CD4-positive, alpha-beta T cell treated with Interleukin-2 at 100 ng/mL for 4 hours (primary cell): ENCODE data around the gene KREMEN1.
"Not testable (repeated sequence)": the region's sequence is repeated elsewhere in the genome, so short reads cannot be mapped to it uniquely, and the experiment has no call there.

Source experiments
- DNase-seq: peaks from one replicate; pipeline ENCODE4 v3.0.0-alpha.2; 2020; ENCODE audit warnings: low spot score

Gene KREMEN1

GRCh38 chr22:29079218-29079901, 6.5 kb downstream of the KREMEN1 start:
- DNase-seq: no peak

- no peak for DNase-seq
Observed at GRCh38 chr22:29080106-29080975, 7.5 kb downstream of the KREMEN1 start.

GRCh38 chr22:29081517-29082236, 8.8 kb downstream of the KREMEN1 start:
- DNase-seq: no peak

- DNase-seq: no peak
Observed at GRCh38 chr22:29082826-29083545, 10.2 kb downstream of the KREMEN1 start.

GRCh38 chr22:29083576-29083932, 10.7 kb downstream of the KREMEN1 start:
- not testable (repeated sequence) for DNase-seq

- DNase-seq: no peak
Observed at GRCh38 chr22:29083933-29084591, 11.2 kb downstream of the KREMEN1 start.

- DNase-seq: no peak
Observed at GRCh38 chr22:29087012-29087411, 14.2 kb downstream of the KREMEN1 start.

GRCh38 chr22:29088809-29089208, 16.0 kb downstream of the KREMEN1 start:
- no peak for DNase-seq

- no peak for DNase-seq
Observed at GRCh38 chr22:29089507-29089906, 16.7 kb downstream of the KREMEN1 start.

- no peak for DNase-seq
Observed at GRCh38 chr22:29090039-29090438, 17.2 kb downstream of the KREMEN1 start.

GRCh38 chr22:29092243-29092642, 19.4 kb downstream of the KREMEN1 start:
- no peak for DNase-seq

GRCh38 chr22:29093030-29093429, 20.2 kb downstream of the KREMEN1 start:
- DNase-seq: no peak

GRCh38 chr22:29093501-29094300, 20.9 kb downstream of the KREMEN1 start:
- DNase-seq: no peak

GRCh38 chr22:29095459-29095858, 22.6 kb downstream of the KREMEN1 start:
- DNase-seq: no peak

- DNase-seq: no peak
Observed at GRCh38 chr22:29096736-29097669, 24.2 kb downstream of the KREMEN1 start.

- DNase-seq: no peak
Observed at GRCh38 chr22:29098296-29098695, 25.5 kb downstream of the KREMEN1 start.

- no peak for DNase-seq
Observed at GRCh38 chr22:29102300-29102699, 29.5 kb downstream of the KREMEN1 start.

GRCh38 chr22:29103121-29103520, 30.3 kb downstream of the KREMEN1 start:
- DNase-seq: no peak

GRCh38 chr22:29105468-29105867, 32.6 kb downstream of the KREMEN1 start:
- no peak for DNase-seq

- no peak for DNase-seq
Observed at GRCh38 chr22:29106839-29107238, 34.0 kb downstream of the KREMEN1 start.
